Ishikawa (cell line): ENCODE results near the gene NEGR1.

Experiments
- REST ChIP-seq: IDR thresholded peaks from 2 replicates; pipeline ENCODE4 v1.6.1; 2012; ENCODE audit warnings: low read depth, mild to moderate bottlenecking
- TAF1 ChIP-seq: IDR thresholded peaks from 2 replicates; pipeline ENCODE4 v1.6.1; 2012; ENCODE audit warnings: low read depth, mild to moderate bottlenecking

GRCh38 chr1:71462247-71462646 is 820.1 kb downstream of the NEGR1 start:
- no peak for TF ChIP-seq TAF1
- no peak for TF ChIP-seq REST
